Testis (tissue), 2 donors: ENCODE results near the gene PTPRK.

Source experiments
- CTCF ChIP-seq, 3 experiments: fragments of 450-650 bp in 2 of 3; fragments of 200-600 bp in 1 of 3; sonication (generic) in 1 of 3; IDR thresholded peaks; one replicate each; pipeline ENCODE4 v1.5.1; 2016 to 2019; ENCODE audit warnings: antibody characterized with exemption in 3 of 3, mild to moderate bottlenecking in 2 of 3, moderate library complexity in 1 of 3
- POLR2A ChIP-seq: fragments of 450-650 bp; IDR thresholded peaks from one replicate; pipeline ENCODE4 v1.6.1; 2017; ENCODE audit warnings: antibody characterized with exemption, mild to moderate bottlenecking, moderate library complexity

- TF ChIP-seq POLR2A (no peak), CTCF (IDR thresholded peaks at IDR 0.05) (no peak)
These were observed 456.4 kb downstream of the PTPRK start for GRCh38 chr6:128063850-128064539.
